Measurements from ENCODE around the gene PATJ.

Gene PATJ

GRCh38 chr1:62064829-62065407 lies 322.6 kb downstream of the PATJ start:
- no peak for DNase-seq

GRCh38 chr1:62066713-62067112 lies 324.4 kb downstream of the PATJ start:
- no peak for DNase-seq

GRCh38 chr1:62068416-62068843 lies 326.1 kb downstream of the PATJ start:
- no peak for DNase-seq

GRCh38 chr1:62068978-62069377 lies 326.7 kb downstream of the PATJ start:
- DNase-seq, result no peak

GRCh38 chr1:62070384-62071011 lies 328.2 kb downstream of the PATJ start:
- DNase-seq, result no peak

GRCh38 chr1:62071695-62072094 lies 329.4 kb downstream of the PATJ start:
- no peak for DNase-seq

GRCh38 chr1:62076286-62076685 lies 334.0 kb downstream of the PATJ start:
- DNase-seq, result peak; percentile 83

GRCh38 chr1:62077821-62078220 lies 335.5 kb downstream of the PATJ start:
- no peak for DNase-seq

- DNase-seq, result peak; percentile 43
Measured at GRCh38 chr1:62082456-62083363, 340.4 kb downstream of the PATJ start.

- DNase-seq, result peak; percentile 31
Measured at GRCh38 chr1:62084310-62084890, 342.1 kb downstream of the PATJ start.

GRCh38 chr1:62088439-62088838 lies 346.2 kb downstream of the PATJ start:
- no peak for DNase-seq

GRCh38 chr1:62089570-62089969 lies 347.3 kb downstream of the PATJ start:
- no peak for DNase-seq

- DNase-seq, result no peak
Measured at GRCh38 chr1:62090016-62090415, 347.7 kb downstream of the PATJ start.

GRCh38 chr1:62092110-62092509 lies 349.8 kb downstream of the PATJ start:
- no peak for DNase-seq

- no peak for DNase-seq
Measured at GRCh38 chr1:62093261-62093660, 351.0 kb downstream of the PATJ start.

GRCh38 chr1:62097464-62097863 lies 355.2 kb downstream of the PATJ start:
- DNase-seq, result no peak

- DNase-seq, result no peak
Measured at GRCh38 chr1:62100442-62100841, 358.2 kb downstream of the PATJ start.

GRCh38 chr1:62103846-62104245 lies 361.6 kb downstream of the PATJ start:
- no peak for DNase-seq

- DNase-seq, result no peak
Measured at GRCh38 chr1:62107923-62108322, 365.6 kb downstream of the PATJ start.

- no peak for DNase-seq
Measured at GRCh38 chr1:62109124-62109523, 366.8 kb downstream of the PATJ start.

- no peak for DNase-seq
Measured at GRCh38 chr1:62110198-62110817, 368.0 kb downstream of the PATJ start.

- no peak for DNase-seq
Measured at GRCh38 chr1:62111084-62111483, 368.8 kb downstream of the PATJ start.

GRCh38 chr1:62113507-62113906 lies 371.2 kb downstream of the PATJ start:
- DNase-seq, result no peak
